CD14-positive monocyte (primary cell): Measurements from ENCODE around the gene OPA1. TPM values are rescaled to one million over a fixed set of nuclear protein-coding genes. Genes with fewer than 3 reads are reported as not detected.

Experiments used
- DNase-seq, 3 donors: peaks; one replicate each; pipeline ENCODE4 v3.0.0-alpha.2; 2011 to 2022
- H2AFZ ChIP-seq: 2 replicates; pipeline ENCODE4 v1.6.0; 2012; ENCODE audit warnings: mild to moderate bottlenecking, low read depth, low read length, inconsistent platforms; ENCODE audit not compliant: insufficient read depth, poor library complexity, severe bottlenecking
- H3K27ac ChIP-seq, 2 donors: 1 replicate in 1 of 2; 2 replicates in 1 of 2; pipeline ENCODE4 v1.5.1; 2012 to 2013; ENCODE audit warnings: low read length in 2 of 2, control low read depth in 1 of 2, inconsistent platforms in 1 of 2, low read depth in 1 of 2, mild to moderate bottlenecking in 1 of 2
- H3K27me3 ChIP-seq, 2 donors: one replicate each; pipeline versions ENCODE4 v1.6.0 to v1.6.1; 2011 to 2013; ENCODE audit warnings: low read length in 2 of 2; ENCODE audit not compliant: control insufficient read depth in 2 of 2, insufficient read depth in 2 of 2
- H3K36me3 ChIP-seq, 2 donors: replicated peaks in 1 of 2; 1 replicate in 1 of 2; 2 replicates in 1 of 2; pipeline versions ENCODE4 v1.5.1 to v1.6.1; 2012 to 2013; ENCODE audit warnings: low read length in 2 of 2, control low read depth in 1 of 2, inconsistent platforms in 1 of 2, mild to moderate bottlenecking in 1 of 2; ENCODE audit not compliant: insufficient read depth in 2 of 2, control insufficient read depth in 1 of 2
- H3K4me1 ChIP-seq, 2 donors: 1 replicate in 1 of 2; 2 replicates in 1 of 2; pipeline versions ENCODE4 v1.5.1 to v1.6.1; 2012 to 2013; ENCODE audit warnings: low read length in 2 of 2, control low read depth in 1 of 2, inconsistent platforms in 1 of 2, mild to moderate bottlenecking in 1 of 2, moderate library complexity in 1 of 2; ENCODE audit not compliant: insufficient read depth in 2 of 2, control insufficient read depth in 1 of 2
- H3K4me2 ChIP-seq: replicated peaks from 2 replicates; pipeline ENCODE3; 2012; ENCODE audit warnings: low read length, moderate library complexity, mild to moderate bottlenecking; ENCODE audit not compliant: poor library complexity, severe bottlenecking; ENCODE audit errors: extremely low read depth
- H3K4me3 ChIP-seq, 3 experiments: fragments of 200-600 bp in 1 of 3; sonication (generic) in 1 of 3; replicated peaks in 1 of 3; 1 replicate in 2 of 3; 2 replicates in 1 of 3; pipeline ENCODE4 v1.5.1; 2011 to 2013; ENCODE audit warnings: low read length in 3 of 3, mild to moderate bottlenecking in 3 of 3, control low read depth in 2 of 3, low read depth in 2 of 3, inconsistent platforms in 1 of 3, moderate library complexity in 1 of 3
- H3K79me2 ChIP-seq: 2 replicates; pipeline ENCODE4 v1.6.0; 2012; ENCODE audit warnings: mild to moderate bottlenecking, control low read depth, inconsistent platforms, low read length, moderate library complexity; ENCODE audit not compliant: insufficient read depth
- H3K9ac ChIP-seq: 2 replicates; pipeline ENCODE4 v1.6.0; 2017; ENCODE audit warnings: low read length, mild to moderate bottlenecking; ENCODE audit not compliant: insufficient read depth, poor library complexity, severe bottlenecking
- H3K9me3 ChIP-seq, 2 donors: replicated peaks in 1 of 2; 1 replicate in 1 of 2; 2 replicates in 1 of 2; pipeline versions ENCODE4 v1.5.1 to v1.6.1; 2012 to 2013; ENCODE audit warnings: low read length in 2 of 2, control low read depth in 1 of 2; ENCODE audit not compliant: control insufficient read depth in 1 of 2, insufficient read depth in 1 of 2
- H4K20me1 ChIP-seq: 2 replicates; pipeline ENCODE4 v1.6.0; 2012; ENCODE audit warnings: mild to moderate bottlenecking, low read length, control low read depth, moderate library complexity; ENCODE audit not compliant: insufficient read depth
- H3K27ac Mint-ChIP-seq, 7 donors: one replicate each; pipeline ENCODE4 v1.8.0; 2020; ENCODE audit warnings: mild to moderate bottlenecking in 7 of 7, mixed read lengths in 7 of 7, moderate library complexity in 6 of 7, inconsistent platforms in 2 of 7
- H3K27me3 Mint-ChIP-seq, 3 donors: one replicate each; pipeline ENCODE4 v1.8.0; 2021 to 2022; ENCODE audit warnings: low read depth in 3 of 3, mild to moderate bottlenecking in 3 of 3, mixed read lengths in 3 of 3, moderate library complexity in 3 of 3, inconsistent platforms in 1 of 3
- H3K36me3 Mint-ChIP-seq, 2 donors: one replicate each; pipeline ENCODE4 v1.8.0; 2020; ENCODE audit warnings: mixed read lengths in 2 of 2, inconsistent platforms in 1 of 2, mild to moderate bottlenecking in 1 of 2
- H3K4me1 Mint-ChIP-seq: one replicate; pipeline ENCODE4 v1.8.0; 2020; ENCODE audit warnings: mild to moderate bottlenecking, mixed read lengths
- H3K4me3 Mint-ChIP-seq, 2 donors: one replicate each; pipeline ENCODE4 v1.8.0; 2020; ENCODE audit warnings: mild to moderate bottlenecking in 2 of 2, mixed read lengths in 2 of 2, moderate library complexity in 1 of 2
- H3K9me3 Mint-ChIP-seq, 7 donors: one replicate each; pipeline ENCODE4 v1.8.0; 2020 to 2022; ENCODE audit warnings: mixed read lengths in 7 of 7, mild to moderate bottlenecking in 6 of 7, moderate library complexity in 6 of 7, inconsistent platforms in 2 of 7
- WGBS: methylation state at CpG from one replicate; pipeline ENCODE4 v1.1.5; 2013; ENCODE audit warnings: missing lambda C conversion rate; ENCODE audit not compliant: insufficient coverage; 5-methylcytosine and 5-hydroxymethylcytosine counted together
- intact Hi-C, 2 donors: fragments of 100-400 bp; cut with micrococcal nuclease; formaldehyde crosslinking; loops; one replicate each; pipeline versions ENCODE4 v1.15.0 to v1.15.1; 2023
- polyA plus RNA-seq, 3 donors: library from polyadenylated mRNA; depleted of rRNA in 1 of 3; unstranded in 2 of 3; stranded (reverse) in 1 of 3; fragments of 300-500 nt in 2 of 3; fragments of >200 nt in 1 of 3; fragmentation: Illumina TruSeq in 2 of 3; gene quantifications; 1 replicate in 2 of 3; 2 replicates in 1 of 3; pipeline ENCODE4 v1.2.3, GENCODE V29; 2012 to 2021
- TF ChIP-seq, protein P1 (sequence below): fragments of 200-600 bp; IDR thresholded peaks from one replicate; pipeline ENCODE4 v1.8.0; 2022; ENCODE audit warnings: antibody characterized with exemption, mild to moderate bottlenecking

The OPA1 gene
- polyA plus RNA-seq, 3 donors, result 15.4 to 26.5 (median 18.1) TPM

DNA sequence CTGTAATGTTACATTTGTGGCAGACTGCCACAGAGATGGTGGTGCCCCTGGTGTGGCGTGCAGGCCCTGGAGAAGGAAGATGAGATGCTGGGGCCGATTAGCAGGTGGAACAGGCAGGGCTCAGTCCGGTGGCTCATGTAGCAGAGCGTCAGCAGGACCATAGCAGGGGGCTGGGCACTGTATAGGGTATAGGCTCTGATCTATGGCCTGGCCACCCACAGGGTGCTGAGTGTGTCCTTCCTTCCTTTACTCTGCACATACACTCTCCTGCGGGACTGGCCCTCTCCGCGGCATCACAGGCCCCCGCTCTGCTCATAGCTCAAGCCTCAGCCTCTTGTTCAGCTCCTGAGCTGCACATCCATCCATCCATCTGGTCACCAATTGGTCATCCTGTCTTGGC, 143.6 kb downstream of the OPA1 start:
- H3K27ac Mint-ChIP-seq, result no peak overlapping the region
- intact Hi-C loops, result no loop called here

DNA sequence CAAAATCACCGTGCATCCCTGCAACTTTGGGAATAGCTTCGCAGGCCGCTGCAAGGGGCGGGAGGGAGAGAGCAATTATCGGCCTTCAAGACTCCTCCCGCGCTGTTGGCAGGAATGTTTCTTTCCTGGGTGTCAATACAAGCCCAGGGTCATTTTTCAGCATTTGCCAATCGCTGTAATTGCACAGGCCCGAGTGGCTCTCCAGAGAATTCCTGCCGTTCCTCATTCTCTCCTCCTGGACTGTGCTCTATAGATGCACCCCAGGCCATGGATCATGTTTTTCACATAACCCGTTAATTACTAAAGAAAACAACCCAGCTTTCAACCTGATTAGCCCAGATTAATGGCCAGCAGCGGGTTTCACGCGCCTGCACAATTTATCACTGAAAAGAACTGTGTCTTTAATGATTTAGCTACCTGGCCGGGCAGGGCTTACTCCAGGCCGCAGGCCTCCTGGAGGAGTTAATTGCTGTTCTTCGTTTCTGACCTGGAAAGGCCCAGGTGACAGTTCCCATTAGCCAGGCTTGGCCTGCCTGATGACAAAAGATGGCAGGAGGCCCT, 144.3 kb downstream of the OPA1 start:
- Histone ChIP-seq H3K27me3 (no peaks in the 10 kb centered on the region), H3K4me1 (no peaks in the 10 kb centered on the region), H3K9me3 (no peaks in the 10 kb centered on the region), H3K27ac (no peak overlapping the region), H4K20me1 (no peaks in the 10 kb centered on the region), H3K36me3 (no peaks in the 10 kb centered on the region), H3K9ac (no peak overlapping the region), H3K79me2 (no peaks in the 10 kb centered on the region), H3K4me2 (no peak overlapping the region), H3K4me3 (no peak overlapping the region), H2AFZ (no peak overlapping the region)
- TF ChIP-seq, protein P1, sequence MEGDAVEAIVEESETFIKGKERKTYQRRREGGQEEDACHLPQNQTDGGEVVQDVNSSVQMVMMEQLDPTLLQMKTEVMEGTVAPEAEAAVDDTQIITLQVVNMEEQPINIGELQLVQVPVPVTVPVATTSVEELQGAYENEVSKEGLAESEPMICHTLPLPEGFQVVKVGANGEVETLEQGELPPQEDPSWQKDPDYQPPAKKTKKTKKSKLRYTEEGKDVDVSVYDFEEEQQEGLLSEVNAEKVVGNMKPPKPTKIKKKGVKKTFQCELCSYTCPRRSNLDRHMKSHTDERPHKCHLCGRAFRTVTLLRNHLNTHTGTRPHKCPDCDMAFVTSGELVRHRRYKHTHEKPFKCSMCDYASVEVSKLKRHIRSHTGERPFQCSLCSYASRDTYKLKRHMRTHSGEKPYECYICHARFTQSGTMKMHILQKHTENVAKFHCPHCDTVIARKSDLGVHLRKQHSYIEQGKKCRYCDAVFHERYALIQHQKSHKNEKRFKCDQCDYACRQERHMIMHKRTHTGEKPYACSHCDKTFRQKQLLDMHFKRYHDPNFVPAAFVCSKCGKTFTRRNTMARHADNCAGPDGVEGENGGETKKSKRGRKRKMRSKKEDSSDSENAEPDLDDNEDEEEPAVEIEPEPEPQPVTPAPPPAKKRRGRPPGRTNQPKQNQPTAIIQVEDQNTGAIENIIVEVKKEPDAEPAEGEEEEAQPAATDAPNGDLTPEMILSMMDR, result no peak
- Mint-ChIP-seq H3K4me3 (no peak overlapping the region), H3K9me3 (no peaks in the 10 kb centered on the region), H3K36me3 (no peaks in the 10 kb centered on the region), H3K27me3 (peaks cover 0 to 3% (median 2%) of the 10 kb centered on the region in 3 donors), H3K27ac (no peak overlapping the region), H3K4me1 (no peaks in the 10 kb centered on the region)
- 96% methylated on average over 17 of the region's 17 CpGs for WGBS
- intact Hi-C loops, result no loop called here
- no peak for DNase-seq

More for the DNA sequence above, 143.6 kb downstream of the OPA1 start:
- no peak overlapping the region for H3K4me3 Mint-ChIP-seq
- Histone ChIP-seq H3K27me3 (no peaks in the 10 kb centered on the region), H3K4me2 (no peak overlapping the region), H3K9ac (no peak overlapping the region), H3K79me2 (no peaks in the 10 kb centered on the region), H3K27ac (no peak overlapping the region), H2AFZ (no peak overlapping the region), H3K9me3 (no peaks in the 10 kb centered on the region), H3K36me3 (no peaks in the 10 kb centered on the region), H3K4me3 (no peak overlapping the region), H3K4me1 (no peaks in the 10 kb centered on the region), H4K20me1 (no peaks in the 10 kb centered on the region)
- H3K27me3 Mint-ChIP-seq, result peaks cover 0 to 3% (median 2%) of the 10 kb centered on the region in 3 donors
- H3K36me3 Mint-ChIP-seq, result no peaks in the 10 kb centered on the region
- no peaks in the 10 kb centered on the region for H3K4me1 Mint-ChIP-seq
- no peak for DNase-seq
- TF ChIP-seq, protein P1, result no peak
- H3K9me3 Mint-ChIP-seq, result no peaks in the 10 kb centered on the region
- 97% methylated on average over 6 of the region's 8 CpGs for WGBS
